WTC11 (cell line): Measurements from ENCODE around the gene GBP7. TPM values are rescaled to one million over a fixed set of nuclear protein-coding genes. Genes with fewer than 3 reads are reported as not detected.

Source experiments
- ATAC-seq: fragments of 200-7000 bp; cut with Tn5 transposase; 2 replicates; pipeline ENCODE4 v1.10.0; 2021; ENCODE audit warnings: mild to moderate bottlenecking, moderate library complexity
- CTCF ChIA-PET: fragments of 300-600 bp; sonication (Branson Sonifier 250); formaldehyde crosslinking; loops from one replicate; lab custom pipeline; 2021; ENCODE audit warnings: antibody characterized with exemption; lab: Charles Lee
- POLR2A ChIA-PET: fragments of 350-600 bp; sonication (Branson Sonifier 250); formaldehyde crosslinking; loops from one replicate; lab custom pipeline; 2021; ENCODE audit warnings: antibody characterized with exemption; lab: Charles Lee
- DNase-seq: peaks from one replicate; pipeline ENCODE4 v3.0.0; 2021; ENCODE audit warnings: low spot score
- H3K27ac Mint-ChIP-seq: 2 replicates; pipeline ENCODE4 v1.8.0; 2021; ENCODE audit warnings: mixed read lengths
- H3K27me3 Mint-ChIP-seq: 2 replicates; pipeline ENCODE4 v1.8.0; 2021; ENCODE audit warnings: low read depth, mild to moderate bottlenecking, moderate library complexity, mixed read lengths
- H3K36me3 Mint-ChIP-seq: 2 replicates; pipeline ENCODE4 v1.8.0; 2021; ENCODE audit warnings: mixed read lengths
- H3K4me1 Mint-ChIP-seq: 2 replicates; pipeline ENCODE4 v1.8.0; 2022; ENCODE audit warnings: mixed read lengths
- H3K4me3 Mint-ChIP-seq: 2 replicates; pipeline ENCODE4 v1.8.0; 2021; ENCODE audit warnings: mild to moderate bottlenecking, moderate library complexity, mixed read lengths
- H3K9me3 Mint-ChIP-seq: 2 replicates; pipeline ENCODE4 v1.8.0; 2021; ENCODE audit warnings: mixed read lengths
- ETV6 ChIP-seq: sonication (generic); formaldehyde crosslinking; IDR thresholded peaks from 2 replicates; pipeline ENCODE4 v1.8.1; 2022; ENCODE audit warnings: mild to moderate bottlenecking, missing genetic modification reagents
- FOXJ3 ChIP-seq: sonication (generic); formaldehyde crosslinking; IDR thresholded peaks from 2 replicates; pipeline ENCODE4 v1.9.0; 2021; ENCODE audit warnings: missing genetic modification reagents, mild to moderate bottlenecking, borderline replicate concordance
- HMGA2 ChIP-seq: fragments of 250-450 bp; sonication (Bioruptor Pico); IDR thresholded peaks from 2 replicates; pipeline ENCODE4 v1.4.0; 2021; ENCODE audit warnings: mild to moderate bottlenecking, moderate library complexity
- OVOL2 ChIP-seq: fragments of 250-450 bp; sonication (Bioruptor Pico); IDR thresholded peaks from 2 replicates; pipeline ENCODE4 v1.9.0; 2021; ENCODE audit warnings: mild to moderate bottlenecking, borderline replicate concordance
- SP1 ChIP-seq: sonication (generic); formaldehyde crosslinking; conservative IDR thresholded peaks from 2 replicates; pipeline ENCODE4 v1.8.1; 2022; ENCODE audit warnings: missing genetic modification reagents
- ZNF121 ChIP-seq: sonication (generic); formaldehyde crosslinking; IDR thresholded peaks from 2 replicates; pipeline ENCODE4 v1.8.0; 2023; ENCODE audit warnings: missing genetic modification reagents
- ZNF396 ChIP-seq: fragments of 250-450 bp; sonication (Bioruptor Pico); IDR thresholded peaks from 2 replicates; pipeline ENCODE4 v1.8.0; 2021; ENCODE audit warnings: mild to moderate bottlenecking, moderate library complexity, borderline replicate concordance
- total RNA-seq: library from RNA; stranded (reverse); gene quantifications from 3 replicates; pipeline ENCODE4 v1.2.3, GENCODE V29; 2021
- TF ChIP-seq, protein P1 (sequence below): fragments of 250-450 bp; sonication (Bioruptor Pico); IDR thresholded peaks from 2 replicates; pipeline ENCODE4 v1.9.0; 2021; ENCODE audit warnings: mild to moderate bottlenecking
- TF ChIP-seq, protein P2 (sequence below): fragments of 250-450 bp; sonication (Bioruptor Pico); IDR thresholded peaks from 2 replicates; pipeline ENCODE4 v1.9.0; 2021; ENCODE audit warnings: mild to moderate bottlenecking, borderline replicate concordance
- TF ChIP-seq, protein P3 (sequence below): fragments of 250-450 bp; sonication (Bioruptor Pico); IDR thresholded peaks from 2 replicates; pipeline ENCODE4 v1.8.0; 2021; ENCODE audit warnings: mild to moderate bottlenecking
- TF ChIP-seq, protein P4 (sequence below): sonication (generic); formaldehyde crosslinking; IDR thresholded peaks from 2 replicates; pipeline ENCODE4 v1.8.0; 2022; ENCODE audit warnings: mild to moderate bottlenecking, missing genetic modification reagents
- TF ChIP-seq, protein P5 (sequence below): sonication (generic); formaldehyde crosslinking; IDR thresholded peaks from 2 replicates; pipeline ENCODE4 v1.8.1; 2022; ENCODE audit warnings: missing genetic modification reagents, borderline replicate concordance
- TF ChIP-seq, protein P6 (sequence below): sonication (generic); formaldehyde crosslinking; IDR thresholded peaks from 2 replicates; pipeline ENCODE4 v1.8.0; 2023; ENCODE audit warnings: missing genetic modification reagents, mild to moderate bottlenecking, borderline replicate concordance
- TF ChIP-seq, protein P7 (sequence below): sonication (generic); formaldehyde crosslinking; IDR thresholded peaks from 2 replicates; pipeline ENCODE4 v1.8.1; 2023; ENCODE audit warnings: mild to moderate bottlenecking, missing genetic modification reagents, moderate library complexity
- TF ChIP-seq, protein P8 (sequence below): sonication (generic); formaldehyde crosslinking; conservative IDR thresholded peaks from 2 replicates; pipeline ENCODE4 v1.8.1; 2023; ENCODE audit warnings: mild to moderate bottlenecking, low read depth, missing genetic modification reagents, moderate library complexity
- TF ChIP-seq, protein P9 (sequence below): fragments of 250-450 bp; sonication (Bioruptor Pico); IDR thresholded peaks from 2 replicates; pipeline ENCODE4 v1.9.0; 2021; ENCODE audit warnings: moderate library complexity, mild to moderate bottlenecking, inconsistent platforms, borderline replicate concordance

Gene GBP7
- total RNA-seq, 1 experiment from 2014 or later = not detected

DNA sequence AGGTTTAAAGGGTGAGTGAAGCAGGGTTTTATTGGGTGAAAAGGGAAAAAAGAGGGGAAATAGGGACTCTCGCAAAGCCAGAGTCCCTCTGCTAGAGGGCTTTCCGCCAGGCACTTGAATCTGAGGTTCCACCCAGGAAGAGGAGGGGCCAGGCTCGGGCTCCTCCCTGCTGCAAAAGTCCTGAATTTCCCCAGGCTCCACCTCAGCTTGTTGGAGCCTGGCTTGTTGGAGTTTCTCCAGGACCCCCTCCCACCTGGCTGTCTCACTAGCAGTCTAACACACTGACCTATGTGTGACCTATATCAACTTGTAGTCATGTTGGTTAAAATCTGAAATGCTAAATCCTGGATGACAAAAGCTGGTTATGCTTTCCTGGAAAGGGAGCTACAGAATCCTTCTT, 75.4 kb downstream of the GBP7 start (continued):
- TF ChIP-seq, protein P1, sequence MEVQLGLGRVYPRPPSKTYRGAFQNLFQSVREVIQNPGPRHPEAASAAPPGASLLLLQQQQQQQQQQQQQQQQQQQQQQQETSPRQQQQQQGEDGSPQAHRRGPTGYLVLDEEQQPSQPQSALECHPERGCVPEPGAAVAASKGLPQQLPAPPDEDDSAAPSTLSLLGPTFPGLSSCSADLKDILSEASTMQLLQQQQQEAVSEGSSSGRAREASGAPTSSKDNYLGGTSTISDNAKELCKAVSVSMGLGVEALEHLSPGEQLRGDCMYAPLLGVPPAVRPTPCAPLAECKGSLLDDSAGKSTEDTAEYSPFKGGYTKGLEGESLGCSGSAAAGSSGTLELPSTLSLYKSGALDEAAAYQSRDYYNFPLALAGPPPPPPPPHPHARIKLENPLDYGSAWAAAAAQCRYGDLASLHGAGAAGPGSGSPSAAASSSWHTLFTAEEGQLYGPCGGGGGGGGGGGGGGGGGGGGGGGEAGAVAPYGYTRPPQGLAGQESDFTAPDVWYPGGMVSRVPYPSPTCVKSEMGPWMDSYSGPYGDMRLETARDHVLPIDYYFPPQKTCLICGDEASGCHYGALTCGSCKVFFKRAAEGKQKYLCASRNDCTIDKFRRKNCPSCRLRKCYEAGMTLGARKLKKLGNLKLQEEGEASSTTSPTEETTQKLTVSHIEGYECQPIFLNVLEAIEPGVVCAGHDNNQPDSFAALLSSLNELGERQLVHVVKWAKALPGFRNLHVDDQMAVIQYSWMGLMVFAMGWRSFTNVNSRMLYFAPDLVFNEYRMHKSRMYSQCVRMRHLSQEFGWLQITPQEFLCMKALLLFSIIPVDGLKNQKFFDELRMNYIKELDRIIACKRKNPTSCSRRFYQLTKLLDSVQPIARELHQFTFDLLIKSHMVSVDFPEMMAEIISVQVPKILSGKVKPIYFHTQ (CRISPR knock-in tag) = no peak
- TF ChIP-seq, protein P2, sequence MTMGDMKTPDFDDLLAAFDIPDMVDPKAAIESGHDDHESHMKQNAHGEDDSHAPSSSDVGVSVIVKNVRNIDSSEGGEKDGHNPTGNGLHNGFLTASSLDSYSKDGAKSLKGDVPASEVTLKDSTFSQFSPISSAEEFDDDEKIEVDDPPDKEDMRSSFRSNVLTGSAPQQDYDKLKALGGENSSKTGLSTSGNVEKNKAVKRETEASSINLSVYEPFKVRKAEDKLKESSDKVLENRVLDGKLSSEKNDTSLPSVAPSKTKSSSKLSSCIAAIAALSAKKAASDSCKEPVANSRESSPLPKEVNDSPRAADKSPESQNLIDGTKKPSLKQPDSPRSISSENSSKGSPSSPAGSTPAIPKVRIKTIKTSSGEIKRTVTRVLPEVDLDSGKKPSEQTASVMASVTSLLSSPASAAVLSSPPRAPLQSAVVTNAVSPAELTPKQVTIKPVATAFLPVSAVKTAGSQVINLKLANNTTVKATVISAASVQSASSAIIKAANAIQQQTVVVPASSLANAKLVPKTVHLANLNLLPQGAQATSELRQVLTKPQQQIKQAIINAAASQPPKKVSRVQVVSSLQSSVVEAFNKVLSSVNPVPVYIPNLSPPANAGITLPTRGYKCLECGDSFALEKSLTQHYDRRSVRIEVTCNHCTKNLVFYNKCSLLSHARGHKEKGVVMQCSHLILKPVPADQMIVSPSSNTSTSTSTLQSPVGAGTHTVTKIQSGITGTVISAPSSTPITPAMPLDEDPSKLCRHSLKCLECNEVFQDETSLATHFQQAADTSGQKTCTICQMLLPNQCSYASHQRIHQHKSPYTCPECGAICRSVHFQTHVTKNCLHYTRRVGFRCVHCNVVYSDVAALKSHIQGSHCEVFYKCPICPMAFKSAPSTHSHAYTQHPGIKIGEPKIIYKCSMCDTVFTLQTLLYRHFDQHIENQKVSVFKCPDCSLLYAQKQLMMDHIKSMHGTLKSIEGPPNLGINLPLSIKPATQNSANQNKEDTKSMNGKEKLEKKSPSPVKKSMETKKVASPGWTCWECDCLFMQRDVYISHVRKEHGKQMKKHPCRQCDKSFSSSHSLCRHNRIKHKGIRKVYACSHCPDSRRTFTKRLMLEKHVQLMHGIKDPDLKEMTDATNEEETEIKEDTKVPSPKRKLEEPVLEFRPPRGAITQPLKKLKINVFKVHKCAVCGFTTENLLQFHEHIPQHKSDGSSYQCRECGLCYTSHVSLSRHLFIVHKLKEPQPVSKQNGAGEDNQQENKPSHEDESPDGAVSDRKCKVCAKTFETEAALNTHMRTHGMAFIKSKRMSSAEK (CRISPR knock-in tag) = no peak
- TF ChIP-seq ETV6 (CRISPR knock-in tag) = no peak
- TF ChIP-seq, protein P3, sequence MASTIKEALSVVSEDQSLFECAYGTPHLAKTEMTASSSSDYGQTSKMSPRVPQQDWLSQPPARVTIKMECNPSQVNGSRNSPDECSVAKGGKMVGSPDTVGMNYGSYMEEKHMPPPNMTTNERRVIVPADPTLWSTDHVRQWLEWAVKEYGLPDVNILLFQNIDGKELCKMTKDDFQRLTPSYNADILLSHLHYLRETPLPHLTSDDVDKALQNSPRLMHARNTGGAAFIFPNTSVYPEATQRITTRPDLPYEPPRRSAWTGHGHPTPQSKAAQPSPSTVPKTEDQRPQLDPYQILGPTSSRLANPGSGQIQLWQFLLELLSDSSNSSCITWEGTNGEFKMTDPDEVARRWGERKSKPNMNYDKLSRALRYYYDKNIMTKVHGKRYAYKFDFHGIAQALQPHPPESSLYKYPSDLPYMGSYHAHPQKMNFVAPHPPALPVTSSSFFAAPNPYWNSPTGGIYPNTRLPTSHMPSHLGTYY (CRISPR knock-in tag) = no peak
- TF ChIP-seq, protein P4, sequence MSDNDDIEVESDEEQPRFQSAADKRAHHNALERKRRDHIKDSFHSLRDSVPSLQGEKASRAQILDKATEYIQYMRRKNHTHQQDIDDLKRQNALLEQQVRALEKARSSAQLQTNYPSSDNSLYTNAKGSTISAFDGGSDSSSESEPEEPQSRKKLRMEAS (CRISPR knock-in tag) = no peak

DNA sequence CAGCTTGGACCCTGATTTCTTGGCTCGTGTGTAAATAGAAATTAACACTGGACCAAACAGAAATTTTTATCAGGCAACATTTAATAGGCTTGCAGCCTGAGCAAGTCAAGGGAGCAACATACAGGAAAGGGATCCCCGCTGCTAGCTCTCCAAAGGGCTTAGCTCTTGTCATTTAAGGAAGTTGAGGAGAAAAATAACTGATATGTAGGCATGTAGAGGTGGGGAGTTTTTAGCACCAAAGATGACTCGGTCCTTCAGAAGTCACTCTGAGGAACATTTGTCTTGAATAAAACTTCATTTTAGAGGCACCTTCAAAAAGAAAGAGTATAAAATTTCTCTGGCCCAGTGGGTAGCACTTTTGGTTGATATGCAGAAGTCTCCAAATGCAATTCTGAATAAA, 76.9 kb downstream of the GBP7 start:
- H3K9me3 Mint-ChIP-seq = peaks cover 51% of the 10 kb centered on the region
- CTCF ChIA-PET = interaction anchor here (2.6 kb wide), 1 partner anchor 13 kb away, joined by 11 read pairs; no protein-coding TSS in a partner anchor
- peaks cover 20% of the 10 kb centered on the region for H3K36me3 Mint-ChIP-seq
- H3K4me3 Mint-ChIP-seq = no peak overlapping the region
- DNase-seq = no peak
- no peak overlapping the region for H3K27ac Mint-ChIP-seq
- H3K27me3 Mint-ChIP-seq = no peaks in the 10 kb centered on the region
- ATAC-seq = no peak
- peaks cover 12% of the 10 kb centered on the region for H3K4me1 Mint-ChIP-seq
- POLR2A ChIA-PET = no interaction called here
- TF ChIP-seq, protein P5, sequence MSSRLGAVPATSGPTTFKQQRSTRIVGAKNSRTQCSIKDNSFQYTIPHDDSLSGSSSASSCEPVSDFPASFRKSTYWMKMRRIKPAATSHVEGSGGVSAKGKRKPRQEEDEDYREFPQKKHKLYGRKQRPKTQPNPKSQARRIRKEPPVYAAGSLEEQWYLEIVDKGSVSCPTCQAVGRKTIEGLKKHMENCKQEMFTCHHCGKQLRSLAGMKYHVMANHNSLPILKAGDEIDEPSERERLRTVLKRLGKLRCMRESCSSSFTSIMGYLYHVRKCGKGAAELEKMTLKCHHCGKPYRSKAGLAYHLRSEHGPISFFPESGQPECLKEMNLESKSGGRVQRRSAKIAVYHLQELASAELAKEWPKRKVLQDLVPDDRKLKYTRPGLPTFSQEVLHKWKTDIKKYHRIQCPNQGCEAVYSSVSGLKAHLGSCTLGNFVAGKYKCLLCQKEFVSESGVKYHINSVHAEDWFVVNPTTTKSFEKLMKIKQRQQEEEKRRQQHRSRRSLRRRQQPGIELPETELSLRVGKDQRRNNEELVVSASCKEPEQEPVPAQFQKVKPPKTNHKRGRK (CRISPR knock-in tag) = no peak
- TF ChIP-seq HMGA2 (CRISPR knock-in tag) (no peak), ZNF396 (CRISPR knock-in tag) (no peak), FOXJ3 (CRISPR knock-in tag) (no peak), ZNF121 (CRISPR knock-in tag) (no peak), OVOL2 (CRISPR knock-in tag) (no peak), SP1 (CRISPR knock-in tag) (no peak)
- TF ChIP-seq, protein P6, sequence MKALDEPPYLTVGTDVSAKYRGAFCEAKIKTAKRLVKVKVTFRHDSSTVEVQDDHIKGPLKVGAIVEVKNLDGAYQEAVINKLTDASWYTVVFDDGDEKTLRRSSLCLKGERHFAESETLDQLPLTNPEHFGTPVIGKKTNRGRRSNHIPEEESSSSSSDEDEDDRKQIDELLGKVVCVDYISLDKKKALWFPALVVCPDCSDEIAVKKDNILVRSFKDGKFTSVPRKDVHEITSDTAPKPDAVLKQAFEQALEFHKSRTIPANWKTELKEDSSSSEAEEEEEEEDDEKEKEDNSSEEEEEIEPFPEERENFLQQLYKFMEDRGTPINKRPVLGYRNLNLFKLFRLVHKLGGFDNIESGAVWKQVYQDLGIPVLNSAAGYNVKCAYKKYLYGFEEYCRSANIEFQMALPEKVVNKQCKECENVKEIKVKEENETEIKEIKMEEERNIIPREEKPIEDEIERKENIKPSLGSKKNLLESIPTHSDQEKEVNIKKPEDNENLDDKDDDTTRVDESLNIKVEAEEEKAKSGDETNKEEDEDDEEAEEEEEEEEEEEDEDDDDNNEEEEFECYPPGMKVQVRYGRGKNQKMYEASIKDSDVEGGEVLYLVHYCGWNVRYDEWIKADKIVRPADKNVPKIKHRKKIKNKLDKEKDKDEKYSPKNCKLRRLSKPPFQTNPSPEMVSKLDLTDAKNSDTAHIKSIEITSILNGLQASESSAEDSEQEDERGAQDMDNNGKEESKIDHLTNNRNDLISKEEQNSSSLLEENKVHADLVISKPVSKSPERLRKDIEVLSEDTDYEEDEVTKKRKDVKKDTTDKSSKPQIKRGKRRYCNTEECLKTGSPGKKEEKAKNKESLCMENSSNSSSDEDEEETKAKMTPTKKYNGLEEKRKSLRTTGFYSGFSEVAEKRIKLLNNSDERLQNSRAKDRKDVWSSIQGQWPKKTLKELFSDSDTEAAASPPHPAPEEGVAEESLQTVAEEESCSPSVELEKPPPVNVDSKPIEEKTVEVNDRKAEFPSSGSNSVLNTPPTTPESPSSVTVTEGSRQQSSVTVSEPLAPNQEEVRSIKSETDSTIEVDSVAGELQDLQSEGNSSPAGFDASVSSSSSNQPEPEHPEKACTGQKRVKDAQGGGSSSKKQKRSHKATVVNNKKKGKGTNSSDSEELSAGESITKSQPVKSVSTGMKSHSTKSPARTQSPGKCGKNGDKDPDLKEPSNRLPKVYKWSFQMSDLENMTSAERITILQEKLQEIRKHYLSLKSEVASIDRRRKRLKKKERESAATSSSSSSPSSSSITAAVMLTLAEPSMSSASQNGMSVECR = no peak
- TF ChIP-seq, protein P7, sequence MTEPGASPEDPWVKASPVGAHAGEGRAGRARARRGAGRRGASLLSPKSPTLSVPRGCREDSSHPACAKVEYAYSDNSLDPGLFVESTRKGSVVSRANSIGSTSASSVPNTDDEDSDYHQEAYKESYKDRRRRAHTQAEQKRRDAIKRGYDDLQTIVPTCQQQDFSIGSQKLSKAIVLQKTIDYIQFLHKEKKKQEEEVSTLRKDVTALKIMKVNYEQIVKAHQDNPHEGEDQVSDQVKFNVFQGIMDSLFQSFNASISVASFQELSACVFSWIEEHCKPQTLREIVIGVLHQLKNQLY = no peak
- TF ChIP-seq, protein P8, sequence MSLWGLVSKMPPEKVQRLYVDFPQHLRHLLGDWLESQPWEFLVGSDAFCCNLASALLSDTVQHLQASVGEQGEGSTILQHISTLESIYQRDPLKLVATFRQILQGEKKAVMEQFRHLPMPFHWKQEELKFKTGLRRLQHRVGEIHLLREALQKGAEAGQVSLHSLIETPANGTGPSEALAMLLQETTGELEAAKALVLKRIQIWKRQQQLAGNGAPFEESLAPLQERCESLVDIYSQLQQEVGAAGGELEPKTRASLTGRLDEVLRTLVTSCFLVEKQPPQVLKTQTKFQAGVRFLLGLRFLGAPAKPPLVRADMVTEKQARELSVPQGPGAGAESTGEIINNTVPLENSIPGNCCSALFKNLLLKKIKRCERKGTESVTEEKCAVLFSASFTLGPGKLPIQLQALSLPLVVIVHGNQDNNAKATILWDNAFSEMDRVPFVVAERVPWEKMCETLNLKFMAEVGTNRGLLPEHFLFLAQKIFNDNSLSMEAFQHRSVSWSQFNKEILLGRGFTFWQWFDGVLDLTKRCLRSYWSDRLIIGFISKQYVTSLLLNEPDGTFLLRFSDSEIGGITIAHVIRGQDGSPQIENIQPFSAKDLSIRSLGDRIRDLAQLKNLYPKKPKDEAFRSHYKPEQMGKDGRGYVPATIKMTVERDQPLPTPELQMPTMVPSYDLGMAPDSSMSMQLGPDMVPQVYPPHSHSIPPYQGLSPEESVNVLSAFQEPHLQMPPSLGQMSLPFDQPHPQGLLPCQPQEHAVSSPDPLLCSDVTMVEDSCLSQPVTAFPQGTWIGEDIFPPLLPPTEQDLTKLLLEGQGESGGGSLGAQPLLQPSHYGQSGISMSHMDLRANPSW (CRISPR knock-in tag) = no peak
- TF ChIP-seq, protein P9, sequence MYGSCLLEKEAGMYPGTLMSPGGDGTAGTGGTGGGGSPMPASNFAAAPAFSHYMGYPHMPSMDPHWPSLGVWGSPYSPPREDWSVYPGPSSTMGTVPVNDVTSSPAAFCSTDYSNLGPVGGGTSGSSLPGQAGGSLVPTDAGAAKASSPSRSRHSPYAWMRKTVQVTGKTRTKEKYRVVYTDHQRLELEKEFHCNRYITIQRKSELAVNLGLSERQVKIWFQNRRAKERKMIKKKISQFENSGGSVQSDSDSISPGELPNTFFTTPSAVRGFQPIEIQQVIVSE (CRISPR knock-in tag) = no peak
